ENCODE measurements around the gene TOR2A. TPM values are rescaled to one million over a fixed set of nuclear protein-coding genes. Genes with fewer than 3 reads are reported as not detected.

TOR2A gene
- total and polyA plus RNA-seq, 9 of the 15 experiments (the other 6 are each of a cell fraction or from before 2014, with no cell fraction given), result 0.80 to 25.9 (median 11.1) TPM

DNA sequence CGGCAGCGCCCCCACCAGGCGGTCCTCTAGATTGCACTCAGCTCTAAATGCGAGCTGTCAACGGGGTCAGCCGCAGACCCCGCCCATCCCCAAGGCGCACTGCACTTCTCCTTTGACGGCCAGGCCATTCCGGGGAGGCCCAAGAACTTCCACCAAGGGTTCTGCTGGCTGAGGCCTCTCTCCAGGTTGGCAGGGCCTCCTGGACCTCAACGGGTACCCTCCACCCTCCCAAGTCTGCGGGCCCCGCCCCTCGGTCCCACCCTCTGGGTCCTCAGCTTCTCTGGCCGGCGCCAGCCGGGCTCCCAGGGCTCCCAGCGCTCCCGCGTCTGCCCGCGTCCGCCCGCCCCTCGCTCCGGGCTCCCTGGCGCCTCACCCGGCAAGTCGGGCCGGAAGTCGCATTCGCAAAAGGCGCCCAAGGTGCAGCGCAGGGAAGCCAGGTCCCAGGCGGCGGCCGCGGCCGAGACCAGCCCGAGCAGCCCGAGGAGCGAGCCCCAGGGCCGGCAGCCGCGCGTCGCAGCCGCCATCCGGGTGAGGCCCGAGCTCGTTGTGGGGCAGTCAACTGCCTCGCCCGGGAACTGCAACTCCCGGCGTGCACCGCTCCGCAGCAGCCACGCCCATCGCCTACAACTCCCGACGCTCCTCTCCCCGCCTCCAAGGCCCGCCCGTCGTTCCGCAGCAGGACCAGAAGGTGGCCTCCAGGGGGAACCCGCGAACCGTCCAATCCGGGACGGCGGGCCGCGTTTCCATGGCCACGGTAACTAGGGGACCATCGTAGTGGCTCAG is at the start of gene TOR2A (continued):
- TF ChIP-seq NEUROD1 (IDR thresholded peaks at IDR 0.05; ENCODE audit: borderline replicate concordance, low read depth, low read length, partially characterized antibody) (peak; percentile 95), ZNF232 (CRISPR knock-in tag; IDR thresholded peaks at IDR 0.05) (0 out of 2 replicates have a peak, but pooled peaks have one; percentile 28), GABPB1 (CRISPR knock-in tag; IDR thresholded peaks at IDR 0.05) (peak; percentile 86), KDM4B (IDR thresholded peaks at IDR 0.05; ENCODE audit: borderline replicate concordance in 2 of 2, low read depth in 1 of 2) (peak in 1 of 2 experiments; percentile 66; a peak in 1 of 4 replicates), YY1 (IDR thresholded peaks at IDR 0.05; ENCODE audit: borderline replicate concordance in 1 of 3, control insufficient read depth in 1 of 3, extremely low read depth in 1 of 3, insufficient read depth in 3 of 3, insufficient read length in 1 of 3, insufficient replicate concordance in 2 of 3, low read depth in 1 of 3, low read length in 2 of 3) (peak; percentile 41 to 87 (median 84)), NR1H2 (CRISPR knock-in tag; IDR thresholded peaks at IDR 0.05) (no peak), E2F3 (CRISPR knock-in tag; IDR thresholded peaks at IDR 0.05) (0 out of 2 replicates have a peak, but pooled peaks have one; percentile 35), KHSRP (IDR thresholded peaks at IDR 0.05) (no peak)
- TF ChIP-seq, protein P1, sequence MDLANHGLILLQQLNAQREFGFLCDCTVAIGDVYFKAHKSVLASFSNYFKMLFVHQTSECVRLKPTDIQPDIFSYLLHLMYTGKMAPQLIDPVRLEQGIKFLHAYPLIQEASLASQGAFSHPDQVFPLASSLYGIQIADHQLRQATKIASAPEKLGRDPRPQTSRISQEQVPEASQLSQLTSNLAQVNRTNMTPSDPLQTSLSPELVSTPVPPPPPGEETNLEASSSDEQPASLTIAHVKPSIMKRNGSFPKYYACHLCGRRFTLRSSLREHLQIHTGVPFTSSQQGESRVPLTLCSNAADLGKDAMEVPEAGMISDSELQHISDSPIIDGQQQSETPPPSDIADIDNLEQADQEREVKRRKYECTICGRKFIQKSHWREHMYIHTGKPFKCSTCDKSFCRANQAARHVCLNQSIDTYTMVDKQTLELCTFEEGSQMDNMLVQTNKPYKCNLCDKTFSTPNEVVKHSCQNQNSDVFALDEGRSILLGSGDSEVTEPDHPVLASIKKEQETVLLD (IDR thresholded peaks at IDR 0.05), result no peak; the same call in 1 of the 2 replicates
- TF ChIP-seq, protein P2, sequence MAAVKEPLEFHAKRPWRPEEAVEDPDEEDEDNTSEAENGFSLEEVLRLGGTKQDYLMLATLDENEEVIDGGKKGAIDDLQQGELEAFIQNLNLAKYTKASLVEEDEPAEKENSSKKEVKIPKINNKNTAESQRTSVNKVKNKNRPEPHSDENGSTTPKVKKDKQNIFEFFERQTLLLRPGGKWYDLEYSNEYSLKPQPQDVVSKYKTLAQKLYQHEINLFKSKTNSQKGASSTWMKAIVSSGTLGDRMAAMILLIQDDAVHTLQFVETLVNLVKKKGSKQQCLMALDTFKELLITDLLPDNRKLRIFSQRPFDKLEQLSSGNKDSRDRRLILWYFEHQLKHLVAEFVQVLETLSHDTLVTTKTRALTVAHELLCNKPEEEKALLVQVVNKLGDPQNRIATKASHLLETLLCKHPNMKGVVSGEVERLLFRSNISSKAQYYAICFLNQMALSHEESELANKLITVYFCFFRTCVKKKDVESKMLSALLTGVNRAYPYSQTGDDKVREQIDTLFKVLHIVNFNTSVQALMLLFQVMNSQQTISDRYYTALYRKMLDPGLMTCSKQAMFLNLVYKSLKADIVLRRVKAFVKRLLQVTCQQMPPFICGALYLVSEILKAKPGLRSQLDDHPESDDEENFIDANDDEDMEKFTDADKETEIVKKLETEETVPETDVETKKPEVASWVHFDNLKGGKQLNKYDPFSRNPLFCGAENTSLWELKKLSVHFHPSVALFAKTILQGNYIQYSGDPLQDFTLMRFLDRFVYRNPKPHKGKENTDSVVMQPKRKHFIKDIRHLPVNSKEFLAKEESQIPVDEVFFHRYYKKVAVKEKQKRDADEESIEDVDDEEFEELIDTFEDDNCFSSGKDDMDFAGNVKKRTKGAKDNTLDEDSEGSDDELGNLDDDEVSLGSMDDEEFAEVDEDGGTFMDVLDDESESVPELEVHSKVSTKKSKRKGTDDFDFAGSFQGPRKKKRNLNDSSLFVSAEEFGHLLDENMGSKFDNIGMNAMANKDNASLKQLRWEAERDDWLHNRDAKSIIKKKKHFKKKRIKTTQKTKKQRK (IDR thresholded peaks at IDR 0.05; ENCODE audit: borderline replicate concordance, low read depth, low read length), result no peak
- TF ChIP-seq, protein P3, sequence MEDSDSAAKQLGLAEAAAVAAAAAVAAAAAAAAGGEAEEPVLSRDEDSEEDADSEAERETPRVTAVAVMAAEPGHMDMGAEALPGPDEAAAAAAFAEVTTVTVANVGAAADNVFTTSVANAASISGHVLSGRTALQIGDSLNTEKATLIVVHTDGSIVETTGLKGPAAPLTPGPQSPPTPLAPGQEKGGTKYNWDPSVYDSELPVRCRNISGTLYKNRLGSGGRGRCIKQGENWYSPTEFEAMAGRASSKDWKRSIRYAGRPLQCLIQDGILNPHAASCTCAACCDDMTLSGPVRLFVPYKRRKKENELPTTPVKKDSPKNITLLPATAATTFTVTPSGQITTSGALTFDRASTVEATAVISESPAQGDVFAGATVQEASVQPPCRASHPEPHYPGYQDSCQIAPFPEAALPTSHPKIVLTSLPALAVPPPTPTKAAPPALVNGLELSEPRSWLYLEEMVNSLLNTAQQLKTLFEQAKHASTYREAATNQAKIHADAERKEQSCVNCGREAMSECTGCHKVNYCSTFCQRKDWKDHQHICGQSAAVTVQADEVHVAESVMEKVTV (CRISPR knock-in tag; IDR thresholded peaks at IDR 0.05), result peak; percentile 98
- TF ChIP-seq, protein P4, sequence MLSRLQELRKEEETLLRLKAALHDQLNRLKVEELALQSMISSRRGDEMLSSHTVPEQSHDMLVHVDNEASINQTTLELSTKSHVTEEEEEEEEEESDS (CRISPR knock-in tag; IDR thresholded peaks at IDR 0.05), result no peak
